NCI-H1417 (cell line): ENCODE measurements around the gene PPP4C.
A peak's percentile ranks its signal among the peaks of the same experiment; 100 is the strongest.

Source experiments
- DNase-seq, 3 experiments: peaks; one replicate each; lab custom pipeline; 2025; lab: John Stamatoyannopoulos, UW

PPP4C gene

GRCh38 chr16:30054959-30055553 lies 20.7 kb upstream of the PPP4C start:
- no peak for DNase-seq

- DNase-seq: no peak
Observed at GRCh38 chr16:30060346-30060745, 15.4 kb upstream of the PPP4C start.

- DNase-seq: no peak
Observed at GRCh38 chr16:30060836-30061554, 14.8 kb upstream of the PPP4C start.

GRCh38 chr16:30063278-30063892 lies 12.4 kb upstream of the PPP4C start:
- DNase-seq: no peak

- DNase-seq: peak; percentile 43 to 91 (median 85)
Observed at GRCh38 chr16:30063893-30064728, 11.7 kb upstream of the PPP4C start.

GRCh38 chr16:30064729-30065101 lies 11.1 kb upstream of the PPP4C start:
- no peak for DNase-seq

- peak; percentile 91 to 98 (median 98) for DNase-seq
Observed at GRCh38 chr16:30065102-30065942, 10.5 kb upstream of the PPP4C start, which contains the start of gene ALDOA. ALDOA (plus strand) TSS chr16:30065760; CDS start chr16:30066898, 1,138 bp downstream.

GRCh38 chr16:30065943-30066760 lies 9.6 kb upstream of the PPP4C start:
- peak in 2 of 3 experiments; percentile 63 to 83 for DNase-seq

- peak in 1 of 3 experiments; percentile 49 for DNase-seq
Observed at GRCh38 chr16:30066761-30067583, 8.8 kb upstream of the PPP4C start.

- no peak for DNase-seq
Observed at GRCh38 chr16:30067584-30067916, 8.2 kb upstream of the PPP4C start.

GRCh38 chr16:30068333-30068732 lies 7.5 kb upstream of the PPP4C start:
- no peak for DNase-seq

GRCh38 chr16:30068750-30069610 lies 6.8 kb upstream of the PPP4C start:
- peak in 1 of 3 experiments; percentile 45 for DNase-seq

GRCh38 chr16:30069611-30070462 lies 6.0 kb upstream of the PPP4C start:
- DNase-seq: peak in 1 of 3 experiments; percentile 46

- DNase-seq: no peak
Observed at GRCh38 chr16:30070490-30070889, 5.3 kb upstream of the PPP4C start.

GRCh38 chr16:30076276-30076791 lies 540 bp downstream of the PPP4C start:
- DNase-seq: no peak

GRCh38 chr16:30077656-30078055 lies 1.9 kb downstream of the PPP4C start:
- no peak for DNase-seq

GRCh38 chr16:30078744-30079143 lies 3.0 kb downstream of the PPP4C start:
- DNase-seq: no peak

GRCh38 chr16:30079480-30079879 lies 3.7 kb downstream of the PPP4C start:
- DNase-seq: no peak
